ENCODE data around the gene LGALSL. TPM values are rescaled to one million over a fixed set of nuclear protein-coding genes. Genes with fewer than 3 reads are reported as not detected.
"Not testable (repeated sequence)": the region's sequence is repeated elsewhere in the genome, so short reads cannot be mapped to it uniquely, and the experiment has no call there.

The LGALSL gene
- total and polyA plus RNA-seq, 5 donors from 2014 or later, result 0.11 to 5.4 (median 0.28) TPM; not detected in 2

DNA sequence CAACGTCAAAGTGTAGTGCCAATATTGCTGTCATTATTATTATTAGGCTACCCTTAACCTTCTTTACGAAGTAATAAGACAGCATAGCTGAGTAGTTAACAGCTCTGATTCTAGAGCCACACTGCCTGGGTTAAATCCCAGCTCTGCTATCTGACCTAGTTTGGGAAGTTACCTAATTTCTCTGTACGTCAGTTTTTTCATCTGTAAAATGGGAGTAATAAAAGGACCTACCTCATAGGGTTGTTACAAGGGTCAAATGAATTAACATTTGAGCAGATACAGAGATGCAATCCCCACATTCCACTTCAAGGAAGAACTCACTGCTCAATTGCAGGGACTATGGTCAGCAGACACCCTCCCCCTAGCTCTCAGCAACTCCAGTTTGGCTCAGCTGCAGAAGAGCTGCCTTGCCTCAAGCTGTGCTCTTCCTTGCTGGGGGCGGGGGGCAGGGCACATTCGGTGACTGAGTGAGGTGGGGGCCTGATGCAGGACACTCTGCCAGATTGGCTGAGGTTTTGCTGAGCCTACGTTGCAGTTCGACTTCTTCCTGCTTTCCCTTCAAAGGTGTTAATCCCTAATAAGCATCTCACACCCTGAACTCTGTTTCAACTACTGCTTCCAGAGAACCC, 11.0 kb upstream of the LGALSL start:
- no peaks in the 10 kb centered on the region for H3K4me1 Mint-ChIP-seq
- H3K36me3 Mint-ChIP-seq, result no peaks in the 10 kb centered on the region
- no peak overlapping the region for H3K27ac ChIP-seq (ENCODE audit: insufficient read depth, low read length, poor library complexity, severe bottlenecking)
- H3K9me3 ChIP-seq (ENCODE audit: control insufficient read depth in 2 of 2, low read length in 2 of 2), result no peaks in the 10 kb centered on the region
- peaks cover 23% of the 10 kb centered on the region for H3K27me3 Mint-ChIP-seq
- H3K4me3 ChIP-seq (ENCODE audit: low read depth, low read length), result no peak overlapping the region
- no peaks in the 10 kb centered on the region for H3K4me1 ChIP-seq (ENCODE audit: control insufficient read depth, insufficient read depth, low read length, poor library complexity, severe bottlenecking)
- ATAC-seq (ENCODE audit: low read depth in 2 of 2) (no peak), DNase-seq (no peak)
- H3K4me3 Mint-ChIP-seq, result no peak overlapping the region
- peak overlapping the region in 1 of 3 donors; percentile 32 for H3K27ac Mint-ChIP-seq
- H3K27me3 ChIP-seq (ENCODE audit: control insufficient read depth, insufficient read depth, low read length), result peaks cover 14% of the 10 kb centered on the region
- no peaks in the 10 kb centered on the region for H3K36me3 ChIP-seq (ENCODE audit: control insufficient read depth, insufficient read depth, low read length)
- peaks cover 0 to 2% (median 0%) of the 10 kb centered on the region in 7 donors for H3K9me3 Mint-ChIP-seq

DNA sequence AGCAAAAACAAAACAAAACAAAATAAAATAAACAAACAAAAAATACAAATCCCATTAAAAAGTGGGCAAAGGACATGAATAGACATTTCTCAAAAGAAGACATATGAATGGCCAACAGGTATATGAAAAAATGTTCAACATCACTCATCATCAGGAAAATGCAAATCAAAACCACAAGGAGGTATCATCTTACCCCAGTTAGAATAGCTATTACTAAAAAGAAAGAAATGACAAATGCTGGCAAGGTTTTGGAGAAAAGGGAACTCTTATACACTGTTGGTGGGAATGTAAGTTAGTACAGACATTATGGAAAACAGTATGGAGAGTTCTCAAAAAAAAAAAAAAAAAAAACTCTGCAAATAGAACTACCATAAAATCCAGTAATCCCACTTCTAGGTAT, 8.0 kb upstream of the LGALSL start:
- H3K9me3 ChIP-seq (ENCODE audit: control insufficient read depth in 2 of 2, low read length in 2 of 2); H3K27ac Mint-ChIP-seq; H3K27me3 ChIP-seq (ENCODE audit: control insufficient read depth, insufficient read depth, low read length); H3K4me3 Mint-ChIP-seq; ATAC-seq (ENCODE audit: low read depth in 2 of 2); H3K4me1 Mint-ChIP-seq; DNase-seq; H3K36me3 Mint-ChIP-seq; H3K36me3 ChIP-seq (ENCODE audit: control insufficient read depth, insufficient read depth, low read length); H3K4me1 ChIP-seq (ENCODE audit: control insufficient read depth, insufficient read depth, low read length, poor library complexity, severe bottlenecking); H3K4me3 ChIP-seq (ENCODE audit: low read depth, low read length); H3K27ac ChIP-seq (ENCODE audit: insufficient read depth, low read length, poor library complexity, severe bottlenecking); H3K9me3 Mint-ChIP-seq: not testable (repeated sequence)
- peaks cover 29% of the 10 kb centered on the region for H3K27me3 Mint-ChIP-seq

- Histone ChIP-seq H3K27me3 (ENCODE audit: control insufficient read depth, insufficient read depth, low read length) (peaks cover 8% of the 10 kb centered on the region), H3K4me1 (ENCODE audit: control insufficient read depth, insufficient read depth, low read length, poor library complexity, severe bottlenecking) (no peaks in the 10 kb centered on the region), H3K9me3 (ENCODE audit: control insufficient read depth in 2 of 2, low read length in 2 of 2) (no peaks in the 10 kb centered on the region), H3K27ac (ENCODE audit: insufficient read depth, low read length, poor library complexity, severe bottlenecking) (no peak overlapping the region), H3K36me3 (ENCODE audit: control insufficient read depth, insufficient read depth, low read length) (no peaks in the 10 kb centered on the region), H3K4me3 (ENCODE audit: low read depth, low read length) (no peak overlapping the region)
- no peak overlapping the region for H3K4me3 Mint-ChIP-seq
- no peak overlapping the region for H3K27ac Mint-ChIP-seq
- H3K4me1 Mint-ChIP-seq, result no peaks in the 10 kb centered on the region
- no peaks in the 10 kb centered on the region for H3K9me3 Mint-ChIP-seq
- peaks cover 37% of the 10 kb centered on the region for H3K27me3 Mint-ChIP-seq
- no peaks in the 10 kb centered on the region for H3K36me3 Mint-ChIP-seq
- DNase-seq (no peak), ATAC-seq (ENCODE audit: low read depth in 2 of 2) (no peak)
These were observed 6.5 kb upstream of the LGALSL start for GRCh38 chr2:64447317-64448040.

GRCh38 chr2:64448041-64448426, 5.9 kb upstream of the LGALSL start:
- Histone ChIP-seq H3K36me3 (ENCODE audit: control insufficient read depth, insufficient read depth, low read length) (no peaks in the 10 kb centered on the region), H3K4me1 (ENCODE audit: control insufficient read depth, insufficient read depth, low read length, poor library complexity, severe bottlenecking) (no peaks in the 10 kb centered on the region), H3K27me3 (ENCODE audit: control insufficient read depth, insufficient read depth, low read length) (peaks cover 11% of the 10 kb centered on the region), H3K27ac (ENCODE audit: insufficient read depth, low read length, poor library complexity, severe bottlenecking) (no peak overlapping the region), H3K9me3 (ENCODE audit: control insufficient read depth in 2 of 2, low read length in 2 of 2) (no peaks in the 10 kb centered on the region), H3K4me3 (ENCODE audit: low read depth, low read length) (no peak overlapping the region)
- ATAC-seq (ENCODE audit: low read depth in 2 of 2) (no peak), DNase-seq (no peak)
- no peaks in the 10 kb centered on the region for H3K9me3 Mint-ChIP-seq
- peaks cover 40% of the 10 kb centered on the region for H3K27me3 Mint-ChIP-seq
- H3K4me3 Mint-ChIP-seq, result no peak overlapping the region
- no peaks in the 10 kb centered on the region for H3K4me1 Mint-ChIP-seq
- H3K36me3 Mint-ChIP-seq, result no peaks in the 10 kb centered on the region
- no peak overlapping the region for H3K27ac Mint-ChIP-seq

GRCh38 chr2:64451051-64451450, 2.9 kb upstream of the LGALSL start:
- ATAC-seq (ENCODE audit: low read depth in 2 of 2), result no peak
- Mint-ChIP-seq H3K27me3 (peaks cover 47% of the 10 kb centered on the region), H3K36me3 (no peaks in the 10 kb centered on the region)

GRCh38 chr2:64454386-64455332, 697 bp downstream of the LGALSL start:
- ATAC-seq (ENCODE audit: low read depth in 2 of 2) (peak; percentile 60 to 69), DNase-seq (peak; percentile 6 to 52 (median 34))
- no peak overlapping the region for H3K27ac ChIP-seq (ENCODE audit: insufficient read depth, low read length, poor library complexity, severe bottlenecking)
- Mint-ChIP-seq H3K27me3 (peaks cover 38% of the 10 kb centered on the region), H3K9me3 (no peaks in the 10 kb centered on the region), H3K27ac (no peak overlapping the region), H3K4me3 (peak overlapping the region; percentile 83 to 87 (median 85)), H3K36me3 (no peaks in the 10 kb centered on the region), H3K4me1 (peaks cover 0 to 11% (median 6%) of the 10 kb centered on the region in 4 donors)
- peaks cover 18% of the 10 kb centered on the region for H3K27me3 ChIP-seq (ENCODE audit: control insufficient read depth, insufficient read depth, low read length)
- H3K36me3 ChIP-seq (ENCODE audit: control insufficient read depth, insufficient read depth, low read length), result no peaks in the 10 kb centered on the region
- no peaks in the 10 kb centered on the region for H3K9me3 ChIP-seq (ENCODE audit: control insufficient read depth in 2 of 2, low read length in 2 of 2)
- H3K4me1 ChIP-seq (ENCODE audit: control insufficient read depth, insufficient read depth, low read length, poor library complexity, severe bottlenecking), result peaks cover 6% of the 10 kb centered on the region
- H3K4me3 ChIP-seq (ENCODE audit: low read depth, low read length), result no peak overlapping the region

More at GRCh38 chr2:64451051-64451450, 2.9 kb upstream of the LGALSL start:
- Mint-ChIP-seq H3K9me3 (no peaks in the 10 kb centered on the region), H3K27ac (no peak overlapping the region), H3K4me3 (no peak overlapping the region), H3K4me1 (peaks cover 0 to 11% (median 6%) of the 10 kb centered on the region in 4 donors)
- Histone ChIP-seq H3K4me3 (ENCODE audit: low read depth, low read length) (no peak overlapping the region), H3K36me3 (ENCODE audit: control insufficient read depth, insufficient read depth, low read length) (no peaks in the 10 kb centered on the region), H3K27me3 (ENCODE audit: control insufficient read depth, insufficient read depth, low read length) (peaks cover 18% of the 10 kb centered on the region), H3K4me1 (ENCODE audit: control insufficient read depth, insufficient read depth, low read length, poor library complexity, severe bottlenecking) (peaks cover 6% of the 10 kb centered on the region), H3K9me3 (ENCODE audit: control insufficient read depth in 2 of 2, low read length in 2 of 2) (no peaks in the 10 kb centered on the region), H3K27ac (ENCODE audit: insufficient read depth, low read length, poor library complexity, severe bottlenecking) (no peak overlapping the region)
- DNase-seq, result no peak

GRCh38 chr2:64455545-64455944, 1.6 kb downstream of the LGALSL start:
- no peaks in the 10 kb centered on the region for H3K36me3 ChIP-seq (ENCODE audit: control insufficient read depth, insufficient read depth, low read length)
- peaks cover 18% of the 10 kb centered on the region for H3K27me3 ChIP-seq (ENCODE audit: control insufficient read depth, insufficient read depth, low read length)
- no peak overlapping the region for H3K4me3 ChIP-seq (ENCODE audit: low read depth, low read length)
- peaks cover 6% of the 10 kb centered on the region for H3K4me1 ChIP-seq (ENCODE audit: control insufficient read depth, insufficient read depth, low read length, poor library complexity, severe bottlenecking)
- no peaks in the 10 kb centered on the region for H3K9me3 ChIP-seq (ENCODE audit: control insufficient read depth in 2 of 2, low read length in 2 of 2)
- Mint-ChIP-seq H3K4me1 (peaks cover 0 to 11% (median 6%) of the 10 kb centered on the region in 4 donors), H3K9me3 (no peaks in the 10 kb centered on the region), H3K27me3 (peaks cover 32% of the 10 kb centered on the region), H3K27ac (no peak overlapping the region), H3K36me3 (no peaks in the 10 kb centered on the region), H3K4me3 (peak overlapping the region; percentile 83 to 87 (median 85))
- ATAC-seq (ENCODE audit: low read depth in 2 of 2), result no peak
- H3K27ac ChIP-seq (ENCODE audit: insufficient read depth, low read length, poor library complexity, severe bottlenecking), result no peak overlapping the region
- no peak for DNase-seq
